Fibroblast of lung (primary cell): ENCODE results near the gene C20orf204. TPM values are rescaled to one million over a fixed set of nuclear protein-coding genes. Genes with fewer than 3 reads are reported as not detected.

Experiments
- DNase-seq, 2 donors: peaks; one replicate each; pipeline versions ENCODE4 v3.0.0 to v3.0.0-alpha.2; 2010; ENCODE audit warnings: low read depth in 2 of 2
- H2AFZ ChIP-seq: 2 replicates; pipeline ENCODE4 v1.5.1; 2012; ENCODE audit warnings: low read length, control low read depth, inconsistent platforms
- H3K27ac ChIP-seq: 2 replicates; pipeline ENCODE4 v1.5.1; 2011; ENCODE audit warnings: low read length, control low read depth; ENCODE audit not compliant: insufficient read depth
- H3K27me3 ChIP-seq: 2 replicates; pipeline ENCODE4 v1.5.1; 2011; ENCODE audit warnings: mild to moderate bottlenecking, low read length; ENCODE audit not compliant: control insufficient read depth, insufficient read depth
- H3K36me3 ChIP-seq: 2 replicates; pipeline ENCODE4 v1.5.1; 2011; ENCODE audit warnings: low read length; ENCODE audit not compliant: control insufficient read depth, insufficient read depth
- H3K4me1 ChIP-seq: 2 replicates; pipeline ENCODE4 v1.5.1; 2011; ENCODE audit warnings: low read length; ENCODE audit not compliant: control insufficient read depth, insufficient read depth; ENCODE audit errors: extremely low read depth
- H3K4me2 ChIP-seq: 2 replicates; pipeline ENCODE4 v1.5.1; 2011; ENCODE audit warnings: low read length, control low read depth; ENCODE audit not compliant: insufficient read depth; ENCODE audit errors: extremely low read depth
- H3K4me3 ChIP-seq, 4 experiments: fragments of 200-600 bp in 1 of 4; sonication (generic) in 1 of 4; replicated peaks in 1 of 4; 2 replicates each; pipeline ENCODE4 v1.5.1; 2011 to 2016; ENCODE audit warnings: low read length in 4 of 4, low read depth in 3 of 4, mild to moderate bottlenecking in 3 of 4, control low read depth in 2 of 4, inconsistent platforms in 1 of 4, mixed read lengths in 1 of 4; ENCODE audit not compliant: insufficient read depth in 1 of 4; ENCODE audit errors: control extremely low read depth in 1 of 4
- H3K79me2 ChIP-seq: 2 replicates; pipeline ENCODE4 v1.5.1; 2012; ENCODE audit warnings: mild to moderate bottlenecking, low read length, inconsistent platforms; ENCODE audit not compliant: control insufficient read depth, insufficient read depth
- H3K9ac ChIP-seq: 2 replicates; pipeline ENCODE4 v1.5.1; 2011; ENCODE audit warnings: mild to moderate bottlenecking, low read length, control low read depth; ENCODE audit not compliant: insufficient read depth
- H3K9me3 ChIP-seq: 2 replicates; pipeline ENCODE4 v1.5.1; 2012; ENCODE audit warnings: low read depth, low read length; ENCODE audit not compliant: control insufficient read depth, insufficient read depth
- H4K20me1 ChIP-seq: 2 replicates; pipeline ENCODE4 v1.5.1; 2011; ENCODE audit warnings: low read length; ENCODE audit not compliant: control insufficient read depth, insufficient read depth; ENCODE audit errors: extremely low read depth
- EZH2 ChIP-seq: IDR thresholded peaks from 2 replicates; pipeline ENCODE4 v1.5.1; 2012; ENCODE audit warnings: low read length, control low read depth, mild to moderate bottlenecking; ENCODE audit errors: missing control alignments
- polyA plus RNA-seq, 2 donors: library from polyadenylated mRNA; depleted of rRNA in 1 of 2; stranded (reverse) in 1 of 2; unstranded in 1 of 2; fragments of >200 nt; gene quantifications; 2 replicates each; pipeline ENCODE4 v1.2.1, GENCODE V29; 2011 to 2012; ENCODE audit warnings: missing spikeins in 1 of 2
- total RNA-seq: library from RNA; depleted of rRNA; stranded (reverse); fragments of >200 nt; gene quantifications from 2 replicates; pipeline ENCODE4 v1.2.1, GENCODE V29; 2014
- TF ChIP-seq, protein P1 (sequence below), 2 donors: IDR thresholded peaks in 1 of 2; conservative IDR thresholded peaks in 1 of 2; 1 replicate in 1 of 2; 2 replicates in 1 of 2; pipeline ENCODE4 v1.5.1; 2011 to 2012; ENCODE audit warnings: low read length in 2 of 2, control low read depth in 1 of 2, inconsistent platforms in 1 of 2, low read depth in 1 of 2, mild to moderate bottlenecking in 1 of 2

Gene C20orf204
- total and polyA plus RNA-seq, 2 donors (not counting 1 experiment from before 2014, with no cell fraction given): 0.02 to 0.66 TPM

DNA sequence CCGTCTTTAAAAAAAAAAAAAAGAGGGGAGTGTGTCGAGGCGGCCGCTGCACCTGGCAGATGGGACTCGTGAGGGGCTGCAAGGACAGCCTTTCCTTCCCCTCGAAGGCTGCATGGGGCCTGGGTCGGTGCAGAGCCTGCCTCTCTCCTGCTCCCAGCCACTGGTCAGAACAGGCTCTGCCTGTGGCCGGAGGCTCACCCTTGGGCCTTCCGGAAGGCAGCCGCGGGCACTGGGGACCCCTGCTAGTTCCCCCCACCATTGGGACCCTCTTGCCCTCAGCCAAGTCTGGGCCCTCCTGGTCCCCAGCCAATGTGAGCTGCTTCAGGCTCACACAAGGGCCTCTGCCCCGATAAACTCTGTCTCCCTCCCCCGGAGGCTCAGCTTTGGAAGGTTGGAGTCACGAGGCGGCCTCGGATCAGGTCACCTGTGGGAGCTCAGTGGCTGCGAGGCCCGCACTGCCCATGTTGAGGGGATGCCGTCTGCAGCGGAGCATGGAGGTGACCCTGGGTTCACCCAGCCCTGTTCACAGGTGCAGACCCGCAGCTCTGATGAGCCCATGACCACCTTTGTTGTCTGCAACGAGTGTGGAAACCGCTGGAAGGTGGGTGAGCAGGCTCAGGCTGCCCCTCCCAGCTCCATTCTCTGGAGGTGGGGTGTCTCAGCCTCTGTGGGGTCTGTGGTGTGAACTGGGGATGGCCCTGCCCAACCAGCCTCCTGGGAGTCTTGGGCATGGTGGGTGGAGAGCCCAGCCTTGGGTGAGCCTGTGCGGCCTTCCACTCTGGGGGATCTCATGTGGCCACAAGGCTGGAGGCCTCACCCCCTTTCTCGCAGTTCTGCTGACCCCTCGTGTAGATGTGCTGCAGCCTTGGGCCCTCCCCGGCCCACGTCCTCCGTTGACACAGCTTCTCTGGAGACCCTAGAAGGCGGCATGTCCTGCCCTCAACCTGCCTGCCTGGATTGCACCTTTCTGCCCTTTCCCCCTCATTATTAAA, 35.7 kb downstream of the C20orf204 start:
- H3K27ac ChIP-seq: no peak overlapping the region
- no peaks in the 10 kb centered on the region for H4K20me1 ChIP-seq
- peaks cover 1% of the 10 kb centered on the region for H3K36me3 ChIP-seq
- H3K4me2 ChIP-seq: no peak overlapping the region
- H3K4me3 ChIP-seq: no peak overlapping the region
- H2AFZ ChIP-seq: no peak overlapping the region
- no peak overlapping the region for H3K9ac ChIP-seq
- H3K79me2 ChIP-seq: no peaks in the 10 kb centered on the region
- no peak for TF ChIP-seq EZH2
- TF ChIP-seq, protein P1, sequence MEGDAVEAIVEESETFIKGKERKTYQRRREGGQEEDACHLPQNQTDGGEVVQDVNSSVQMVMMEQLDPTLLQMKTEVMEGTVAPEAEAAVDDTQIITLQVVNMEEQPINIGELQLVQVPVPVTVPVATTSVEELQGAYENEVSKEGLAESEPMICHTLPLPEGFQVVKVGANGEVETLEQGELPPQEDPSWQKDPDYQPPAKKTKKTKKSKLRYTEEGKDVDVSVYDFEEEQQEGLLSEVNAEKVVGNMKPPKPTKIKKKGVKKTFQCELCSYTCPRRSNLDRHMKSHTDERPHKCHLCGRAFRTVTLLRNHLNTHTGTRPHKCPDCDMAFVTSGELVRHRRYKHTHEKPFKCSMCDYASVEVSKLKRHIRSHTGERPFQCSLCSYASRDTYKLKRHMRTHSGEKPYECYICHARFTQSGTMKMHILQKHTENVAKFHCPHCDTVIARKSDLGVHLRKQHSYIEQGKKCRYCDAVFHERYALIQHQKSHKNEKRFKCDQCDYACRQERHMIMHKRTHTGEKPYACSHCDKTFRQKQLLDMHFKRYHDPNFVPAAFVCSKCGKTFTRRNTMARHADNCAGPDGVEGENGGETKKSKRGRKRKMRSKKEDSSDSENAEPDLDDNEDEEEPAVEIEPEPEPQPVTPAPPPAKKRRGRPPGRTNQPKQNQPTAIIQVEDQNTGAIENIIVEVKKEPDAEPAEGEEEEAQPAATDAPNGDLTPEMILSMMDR (conservative IDR thresholded peaks at IDR 0.05 in 1 of 2, IDR thresholded peaks at IDR 0.05 in 1 of 2; ENCODE audit: low read depth in 1 of 2, low read length in 2 of 2): no peak
- no peak for DNase-seq
- H3K4me1 ChIP-seq: no peaks in the 10 kb centered on the region
- no peaks in the 10 kb centered on the region for H3K27me3 ChIP-seq
- no peaks in the 10 kb centered on the region for H3K9me3 ChIP-seq

DNA sequence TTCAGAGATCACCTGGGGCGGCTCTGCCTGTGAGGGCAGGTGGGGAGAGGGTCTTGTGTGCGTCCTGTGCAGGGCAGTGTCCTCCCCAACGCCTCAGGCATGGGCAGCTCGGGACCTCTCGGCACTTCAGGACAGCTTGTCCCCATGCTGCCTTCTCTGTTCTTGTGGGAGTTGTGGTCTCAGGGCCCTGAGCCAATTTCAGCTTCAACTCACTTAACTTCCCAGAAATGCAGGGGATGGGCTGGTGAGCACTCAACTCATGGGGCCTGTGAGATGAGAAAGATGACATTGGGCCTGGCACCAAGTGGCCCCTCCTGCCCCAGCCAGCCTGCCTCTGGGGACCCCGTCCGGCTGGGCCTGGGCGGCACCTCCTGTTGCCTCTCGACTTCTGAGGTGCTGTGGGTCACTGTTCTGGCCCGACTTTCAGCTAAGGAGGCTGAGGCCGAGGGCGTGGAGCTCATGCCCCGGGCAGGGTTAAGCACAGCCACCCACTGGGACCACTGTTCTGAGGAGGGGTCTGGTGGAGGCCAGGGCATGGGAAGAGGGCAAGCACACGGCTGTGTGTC, 36.6 kb downstream of the C20orf204 start:
- no peak overlapping the region for H3K27ac ChIP-seq
- H3K36me3 ChIP-seq: peaks cover 1% of the 10 kb centered on the region
- no peak overlapping the region for H2AFZ ChIP-seq
- no peak overlapping the region for H3K4me3 ChIP-seq
- H4K20me1 ChIP-seq: no peaks in the 10 kb centered on the region
- no peak for DNase-seq
- no peak for TF ChIP-seq EZH2
- TF ChIP-seq, protein P1 (conservative IDR thresholded peaks at IDR 0.05 in 1 of 2, IDR thresholded peaks at IDR 0.05 in 1 of 2; ENCODE audit: low read depth in 1 of 2, low read length in 2 of 2): no peak
- H3K4me1 ChIP-seq: no peaks in the 10 kb centered on the region
- no peak overlapping the region for H3K9ac ChIP-seq
- H3K79me2 ChIP-seq: no peaks in the 10 kb centered on the region
- no peak overlapping the region for H3K4me2 ChIP-seq
- no peaks in the 10 kb centered on the region for H3K27me3 ChIP-seq
- no peaks in the 10 kb centered on the region for H3K9me3 ChIP-seq

DNA sequence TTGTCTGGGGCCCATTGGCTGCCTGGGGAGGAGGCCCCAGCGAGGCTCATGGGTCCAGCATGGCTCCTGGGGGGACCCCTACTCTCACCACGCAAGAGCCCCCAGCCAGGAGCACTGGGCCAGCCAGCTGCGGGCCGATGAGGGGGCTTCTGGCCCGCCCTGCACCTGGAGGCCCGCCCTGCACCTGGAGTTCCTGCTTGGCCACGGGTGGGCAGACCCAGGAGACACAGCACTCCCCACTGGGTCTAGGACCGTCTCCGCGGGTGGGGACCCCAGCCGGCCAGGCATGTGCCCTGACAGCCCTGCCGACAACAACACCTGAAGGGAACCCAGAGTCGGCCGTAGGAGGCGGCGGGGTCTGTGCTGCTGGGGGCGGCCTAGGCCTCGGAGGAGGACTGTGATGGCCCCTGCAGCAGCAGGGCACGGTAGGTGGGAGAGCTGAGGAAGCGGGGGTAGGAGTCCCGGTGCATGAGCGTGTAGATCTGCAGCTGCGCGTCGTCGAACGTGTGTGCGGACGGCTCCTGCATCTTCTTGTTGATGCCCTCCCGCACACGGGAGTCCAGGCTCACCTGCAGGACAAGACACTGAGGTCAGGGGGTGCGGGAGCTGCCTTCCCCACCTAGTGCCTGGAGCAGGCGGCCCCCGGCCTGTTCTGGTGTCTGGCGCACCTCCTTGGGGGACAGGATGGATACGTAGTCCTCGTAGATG, 37.6 kb downstream of the C20orf204 start:
- no peak overlapping the region for H3K4me3 ChIP-seq
- TF ChIP-seq, protein P1 (conservative IDR thresholded peaks at IDR 0.05 in 1 of 2, IDR thresholded peaks at IDR 0.05 in 1 of 2; ENCODE audit: low read depth in 1 of 2, low read length in 2 of 2): no peak
- no peak for TF ChIP-seq EZH2
- H3K36me3 ChIP-seq: peaks cover 1% of the 10 kb centered on the region
- H3K9ac ChIP-seq: no peak overlapping the region
- H2AFZ ChIP-seq: no peak overlapping the region
- H3K79me2 ChIP-seq: no peaks in the 10 kb centered on the region
- no peak overlapping the region for H3K27ac ChIP-seq
- no peak for DNase-seq
- no peaks in the 10 kb centered on the region for H4K20me1 ChIP-seq
- no peaks in the 10 kb centered on the region for H3K9me3 ChIP-seq
- H3K4me1 ChIP-seq: peaks cover 4% of the 10 kb centered on the region
- no peak overlapping the region for H3K4me2 ChIP-seq
- no peaks in the 10 kb centered on the region for H3K27me3 ChIP-seq
